Glutamatergic neuron (in vitro differentiated cells): ENCODE data around the gene IL5RA. TPM values are rescaled to one million over a fixed set of nuclear protein-coding genes. Genes with fewer than 3 reads are reported as not detected.

Experiments used
- DNase-seq: peaks from one replicate; pipeline ENCODE4 v3.0.0; 2022
- H3K27ac Mint-ChIP-seq: one replicate; pipeline ENCODE4 v1.8.0; 2020; ENCODE audit warnings: mild to moderate bottlenecking, mixed read lengths, inconsistent platforms; ENCODE audit not compliant: unreplicated experiment
- H3K27me3 Mint-ChIP-seq: one replicate; pipeline ENCODE4 v1.8.0; 2020; ENCODE audit warnings: mild to moderate bottlenecking, moderate library complexity, mixed read lengths, inconsistent platforms; ENCODE audit not compliant: unreplicated experiment
- H3K36me3 Mint-ChIP-seq: one replicate; pipeline ENCODE4 v1.8.0; 2020; ENCODE audit warnings: mild to moderate bottlenecking, mixed read lengths, inconsistent platforms; ENCODE audit not compliant: unreplicated experiment
- H3K4me1 Mint-ChIP-seq: one replicate; pipeline ENCODE4 v1.8.0; 2020; ENCODE audit warnings: mild to moderate bottlenecking, low read depth, mixed read lengths, inconsistent platforms; ENCODE audit not compliant: unreplicated experiment
- H3K4me3 Mint-ChIP-seq: one replicate; pipeline ENCODE4 v1.8.0; 2020; ENCODE audit warnings: mild to moderate bottlenecking, mixed read lengths, inconsistent platforms; ENCODE audit not compliant: unreplicated experiment
- H3K9me3 Mint-ChIP-seq: one replicate; pipeline ENCODE4 v1.8.0; 2020; ENCODE audit warnings: mild to moderate bottlenecking, moderate library complexity, mixed read lengths, inconsistent platforms; ENCODE audit not compliant: unreplicated experiment
- total RNA-seq: library from RNA; stranded (reverse); fragmentation: NEBNext Ultra II Directional; extraction: Animal tissue kit (Norgen Biotek cat#: 25700); gene quantifications from one replicate; pipeline ENCODE4 v1.2.1, GENCODE V29; 2021; ENCODE audit not compliant: unreplicated experiment
- TF ChIP-seq, protein P1 (sequence below): fragments of 200-600 bp; sonication (generic); IDR thresholded peaks from one replicate; pipeline ENCODE4 v1.5.0; 2021; ENCODE audit not compliant: partially characterized antibody, unreplicated experiment

The IL5RA gene
- total RNA-seq, 1 donor from 2014 or later = not detected

DNA sequence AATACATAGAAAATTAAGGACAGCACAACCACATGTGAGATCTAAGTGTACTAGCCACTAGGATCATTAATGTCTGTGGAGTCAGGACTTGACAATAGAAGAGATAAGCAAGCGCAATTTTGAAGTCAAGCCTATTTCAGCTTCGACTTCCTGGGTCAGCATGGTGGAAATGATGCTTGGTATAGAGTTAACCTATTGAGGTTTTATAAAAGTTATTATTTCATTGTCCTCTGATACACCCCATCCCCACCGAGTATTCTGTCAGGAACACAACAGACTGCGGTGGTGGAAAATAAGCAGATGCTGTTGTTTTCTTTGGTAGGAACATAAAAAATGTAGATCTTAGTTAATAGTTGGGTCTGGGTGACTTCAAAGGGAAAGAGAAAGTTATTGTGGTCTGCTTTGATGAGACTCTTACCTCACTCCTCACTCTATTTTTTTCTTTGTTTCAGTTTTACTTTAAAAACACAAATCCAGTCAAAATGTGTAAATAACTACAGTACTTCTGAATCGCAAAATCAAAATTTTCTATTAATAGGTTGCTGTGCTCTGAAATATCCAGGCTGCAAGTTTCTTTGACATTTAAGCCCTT lies 82.1 kb downstream of the IL5RA start:
- H3K4me1 Mint-ChIP-seq = peaks cover 11% of the 10 kb centered on the region
- no peaks in the 10 kb centered on the region for H3K9me3 Mint-ChIP-seq
- H3K27ac Mint-ChIP-seq = no peak overlapping the region
- TF ChIP-seq, protein P1, sequence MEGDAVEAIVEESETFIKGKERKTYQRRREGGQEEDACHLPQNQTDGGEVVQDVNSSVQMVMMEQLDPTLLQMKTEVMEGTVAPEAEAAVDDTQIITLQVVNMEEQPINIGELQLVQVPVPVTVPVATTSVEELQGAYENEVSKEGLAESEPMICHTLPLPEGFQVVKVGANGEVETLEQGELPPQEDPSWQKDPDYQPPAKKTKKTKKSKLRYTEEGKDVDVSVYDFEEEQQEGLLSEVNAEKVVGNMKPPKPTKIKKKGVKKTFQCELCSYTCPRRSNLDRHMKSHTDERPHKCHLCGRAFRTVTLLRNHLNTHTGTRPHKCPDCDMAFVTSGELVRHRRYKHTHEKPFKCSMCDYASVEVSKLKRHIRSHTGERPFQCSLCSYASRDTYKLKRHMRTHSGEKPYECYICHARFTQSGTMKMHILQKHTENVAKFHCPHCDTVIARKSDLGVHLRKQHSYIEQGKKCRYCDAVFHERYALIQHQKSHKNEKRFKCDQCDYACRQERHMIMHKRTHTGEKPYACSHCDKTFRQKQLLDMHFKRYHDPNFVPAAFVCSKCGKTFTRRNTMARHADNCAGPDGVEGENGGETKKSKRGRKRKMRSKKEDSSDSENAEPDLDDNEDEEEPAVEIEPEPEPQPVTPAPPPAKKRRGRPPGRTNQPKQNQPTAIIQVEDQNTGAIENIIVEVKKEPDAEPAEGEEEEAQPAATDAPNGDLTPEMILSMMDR = no peak
- DNase-seq = no peak
- H3K4me3 Mint-ChIP-seq = no peak overlapping the region
- no peaks in the 10 kb centered on the region for H3K36me3 Mint-ChIP-seq
- no peaks in the 10 kb centered on the region for H3K27me3 Mint-ChIP-seq

GRCh38 chr3:3023111-3023745 lies 86.9 kb downstream of the IL5RA start:
- Mint-ChIP-seq H3K27me3 (peaks cover 2% of the 10 kb centered on the region), H3K4me3 (peak overlapping the region; percentile 1), H3K4me1 (peaks cover 15% of the 10 kb centered on the region), H3K36me3 (no peaks in the 10 kb centered on the region), H3K27ac (no peak overlapping the region), H3K9me3 (no peaks in the 10 kb centered on the region)
- TF ChIP-seq, protein P1 = no peak
- DNase-seq = no peak

- H3K9me3 Mint-ChIP-seq = no peaks in the 10 kb centered on the region
- no peak for DNase-seq
- no peak overlapping the region for H3K4me3 Mint-ChIP-seq
- no peak overlapping the region for H3K27ac Mint-ChIP-seq
- H3K27me3 Mint-ChIP-seq = peaks cover 2% of the 10 kb centered on the region
- TF ChIP-seq, protein P1 = no peak
- no peaks in the 10 kb centered on the region for H3K36me3 Mint-ChIP-seq
- peaks cover 15% of the 10 kb centered on the region for H3K4me1 Mint-ChIP-seq
Observed at GRCh38 chr3:3020209-3020608, 90.0 kb downstream of the IL5RA start.

Other genes starting within 250 kb of the IL5RA start
- gene TRNT1, start 16.6 kb upstream of the IL5RA start, total RNA-seq = 27.3 TPM
- 52.6 TPM for gene CRBN, start 69.3 kb upstream of the IL5RA start, total RNA-seq